Activated T-helper 17 cell treated with anti-CD3 and anti-CD28 coated beads, Interleukin-2, amount 50 U/mL, for 72 hours (primary cell): Measurements from ENCODE around the gene IDH3G. TPM values are rescaled to one million over a fixed set of nuclear protein-coding genes. Genes with fewer than 3 reads are reported as not detected.
"Not testable (repeated sequence)": the region's sequence is repeated elsewhere in the genome, so short reads cannot be mapped to it uniquely, and the experiment has no call there.

Experiments used
- ATAC-seq: fragments of 150-1000 bp; cut with Tn5 transposase; replicated peaks from 2 replicates; pipeline ENCODE4 v1.10.0; 2021; ENCODE audit warnings: mild to moderate bottlenecking, moderate library complexity
- H3K27ac Mint-ChIP-seq: one replicate; pipeline ENCODE4 v1.8.0; 2022; ENCODE audit warnings: mixed read lengths
- H3K27me3 Mint-ChIP-seq: one replicate; pipeline ENCODE4 v1.8.0; 2022; ENCODE audit warnings: mixed read lengths
- H3K36me3 Mint-ChIP-seq: one replicate; pipeline ENCODE4 v1.8.0; 2022; ENCODE audit warnings: low read depth, mild to moderate bottlenecking, mixed read lengths
- H3K4me1 Mint-ChIP-seq: one replicate; pipeline ENCODE4 v1.8.0; 2022; ENCODE audit warnings: mixed read lengths
- H3K4me3 Mint-ChIP-seq: one replicate; pipeline ENCODE4 v1.8.0; 2022; ENCODE audit warnings: mild to moderate bottlenecking, mixed read lengths
- H3K9me3 Mint-ChIP-seq: one replicate; pipeline ENCODE4 v1.8.0; 2022; ENCODE audit warnings: mixed read lengths
- total RNA-seq, 2 donors: library from RNA; stranded (reverse); gene quantifications; one replicate each; pipeline ENCODE4 v1.2.3, GENCODE V29; 2022

The IDH3G gene
- total RNA-seq, 2 donors from 2014 or later: 62.0 to 82.2 TPM

DNA sequence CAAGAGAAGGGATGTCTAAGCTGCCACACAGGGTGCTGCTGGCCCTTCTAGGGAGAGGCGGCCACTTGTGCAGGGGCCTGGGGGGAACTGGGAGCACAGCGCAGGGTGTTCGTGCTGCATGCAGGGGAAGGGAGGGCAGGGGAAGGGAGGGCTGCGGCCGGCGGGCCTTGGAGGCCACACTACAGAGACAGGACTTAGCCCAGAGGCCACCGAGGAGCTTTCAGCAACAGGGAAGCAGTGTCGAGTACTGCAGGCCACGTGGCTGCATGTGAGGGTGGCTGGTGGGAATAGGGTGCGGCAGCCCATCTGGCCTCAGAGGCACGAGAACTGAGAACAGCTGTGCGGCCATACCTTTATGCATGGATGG lies 49.1 kb downstream of the IDH3G start:
- H3K27ac Mint-ChIP-seq, H3K4me1 Mint-ChIP-seq, H3K27me3 Mint-ChIP-seq, H3K9me3 Mint-ChIP-seq, ATAC-seq, H3K36me3 Mint-ChIP-seq: not testable (repeated sequence)
- peak overlapping the region; percentile 27 for H3K4me3 Mint-ChIP-seq

GRCh38 chrX:153744210-153745066 lies 49.7 kb downstream of the IDH3G start:
- H3K4me1 Mint-ChIP-seq: peaks cover 4% of the 10 kb centered on the region
- no peaks in the 10 kb centered on the region for H3K27me3 Mint-ChIP-seq
- H3K4me3 Mint-ChIP-seq: peak overlapping the region; percentile 27
- H3K36me3 Mint-ChIP-seq: no peaks in the 10 kb centered on the region
- H3K27ac Mint-ChIP-seq: no peak overlapping the region
- no peaks in the 10 kb centered on the region for H3K9me3 Mint-ChIP-seq
- no peak for ATAC-seq

DNA sequence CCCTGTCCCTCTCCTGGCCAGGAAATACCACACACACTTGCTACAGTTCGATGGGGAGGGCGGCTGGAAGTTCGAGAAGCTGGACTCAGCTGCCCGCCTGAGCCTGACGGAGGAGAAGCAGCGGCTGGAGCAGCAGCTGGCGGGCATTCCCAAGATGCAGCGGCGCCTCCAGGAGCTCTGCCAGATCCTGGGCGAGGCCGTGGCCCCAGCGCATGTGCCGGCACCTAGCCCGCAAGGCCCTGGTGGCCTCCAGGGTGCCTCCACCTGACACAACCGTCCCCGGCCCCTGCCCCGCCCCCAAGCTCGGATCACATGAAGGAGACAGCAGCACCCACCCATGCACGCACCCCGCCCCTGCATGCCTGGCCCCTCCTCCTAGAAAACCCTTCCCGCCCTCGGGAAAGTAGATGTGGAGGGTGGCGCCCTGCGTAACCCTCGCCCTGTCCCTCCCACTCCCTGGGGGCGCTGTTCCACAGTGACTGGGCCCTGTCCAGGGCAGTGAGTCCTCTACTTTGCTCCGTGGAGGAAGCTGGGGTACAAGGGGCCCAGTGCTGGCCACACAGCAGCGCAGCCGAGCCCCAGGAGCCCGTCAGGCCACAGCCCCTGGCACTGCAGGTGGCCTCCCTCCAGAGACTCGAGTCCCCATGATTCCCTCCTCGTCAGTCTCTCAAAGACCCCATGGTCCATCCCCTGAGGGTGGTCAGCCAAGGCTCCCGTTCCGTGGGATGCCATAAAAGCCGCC lies 50.5 kb downstream of the IDH3G start:
- not testable (repeated sequence) for H3K27me3 Mint-ChIP-seq, H3K4me1 Mint-ChIP-seq, ATAC-seq, H3K36me3 Mint-ChIP-seq, H3K27ac Mint-ChIP-seq, H3K4me3 Mint-ChIP-seq, H3K9me3 Mint-ChIP-seq

GRCh38 chrX:153742796-153743467 lies 51.2 kb downstream of the IDH3G start:
- not testable (repeated sequence) for H3K9me3 Mint-ChIP-seq, H3K27me3 Mint-ChIP-seq, ATAC-seq, H3K36me3 Mint-ChIP-seq, H3K4me1 Mint-ChIP-seq, H3K4me3 Mint-ChIP-seq, H3K27ac Mint-ChIP-seq

GRCh38 chrX:153742111-153742510 lies 52.1 kb downstream of the IDH3G start:
- not testable (repeated sequence) for H3K27me3 Mint-ChIP-seq, H3K36me3 Mint-ChIP-seq, H3K9me3 Mint-ChIP-seq, H3K27ac Mint-ChIP-seq, H3K4me1 Mint-ChIP-seq, ATAC-seq
- peak overlapping the region; percentile 84 for H3K4me3 Mint-ChIP-seq

- Mint-ChIP-seq H3K9me3 (no peaks in the 10 kb centered on the region), H3K36me3 (no peaks in the 10 kb centered on the region), H3K4me3 (peak overlapping the region; percentile 84), H3K27ac (peak overlapping the region; percentile 72), H3K27me3 (no peaks in the 10 kb centered on the region), H3K4me1 (peaks cover 4% of the 10 kb centered on the region)
- ATAC-seq: no peak
Observed at GRCh38 chrX:153741446-153741845, 52.7 kb downstream of the IDH3G start.

GRCh38 chrX:153740631-153741222 lies 53.4 kb downstream of the IDH3G start:
- Mint-ChIP-seq H3K36me3 (no peaks in the 10 kb centered on the region), H3K9me3 (no peaks in the 10 kb centered on the region), H3K4me3 (peak overlapping the region; percentile 84), H3K27me3 (no peaks in the 10 kb centered on the region), H3K27ac (peak overlapping the region; percentile 79), H3K4me1 (peaks cover under 1% of the 10 kb centered on the region)
- peak; percentile 44 for ATAC-seq

- Mint-ChIP-seq H3K36me3 (no peaks in the 10 kb centered on the region), H3K27me3 (no peaks in the 10 kb centered on the region), H3K4me1 (peaks cover 8% of the 10 kb centered on the region), H3K27ac (peak overlapping the region; percentile 79), H3K9me3 (no peaks in the 10 kb centered on the region), H3K4me3 (peak overlapping the region; percentile 84)
- peak; percentile 87 for ATAC-seq
Observed at GRCh38 chrX:153739754-153740486, 54.3 kb downstream of the IDH3G start.

DNA sequence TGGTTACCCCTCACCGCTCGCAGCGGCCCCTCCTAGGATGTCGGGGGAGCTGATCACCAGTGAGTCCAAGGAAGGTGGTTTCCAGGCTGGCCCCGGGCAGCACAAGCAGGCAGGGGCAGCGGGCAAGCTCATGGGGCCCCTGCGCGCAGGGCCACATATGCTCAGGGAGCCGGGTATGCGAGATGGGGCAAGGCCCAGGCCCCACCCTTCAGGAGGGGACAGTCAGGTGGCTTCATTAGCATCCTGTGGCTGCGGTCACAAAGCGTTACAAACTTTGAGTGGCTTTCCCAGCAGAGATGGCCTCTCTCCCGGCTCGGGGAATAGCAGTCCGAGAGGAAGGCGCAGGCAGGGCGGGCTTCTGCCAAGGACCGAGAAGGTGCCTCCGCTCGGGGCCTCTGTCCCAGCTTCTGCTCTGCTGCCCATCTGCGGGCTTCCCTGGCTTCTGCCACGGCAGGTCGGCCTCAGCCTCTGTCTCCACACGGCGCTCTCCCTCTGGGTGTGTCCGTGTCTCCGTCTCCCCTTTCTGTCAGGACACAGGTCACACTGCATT lies 56.0 kb downstream of the IDH3G start:
- Mint-ChIP-seq H3K27ac (no peak overlapping the region), H3K4me3 (no peak overlapping the region), H3K27me3 (no peaks in the 10 kb centered on the region), H3K36me3 (no peaks in the 10 kb centered on the region), H3K9me3 (no peaks in the 10 kb centered on the region), H3K4me1 (peaks cover 12% of the 10 kb centered on the region)
- ATAC-seq: no peak

- no peaks in the 10 kb centered on the region for H3K27me3 Mint-ChIP-seq
- H3K4me1 Mint-ChIP-seq: peaks cover 12% of the 10 kb centered on the region
- H3K9me3 Mint-ChIP-seq: no peaks in the 10 kb centered on the region
- H3K27ac Mint-ChIP-seq: no peak overlapping the region
- ATAC-seq: no peak
- no peak overlapping the region for H3K4me3 Mint-ChIP-seq
- no peaks in the 10 kb centered on the region for H3K36me3 Mint-ChIP-seq
Observed at GRCh38 chrX:153736871-153737441, 57.2 kb downstream of the IDH3G start.

- no peak for ATAC-seq
- Mint-ChIP-seq H3K4me3 (no peak overlapping the region), H3K4me1 (peaks cover 20% of the 10 kb centered on the region), H3K36me3 (no peaks in the 10 kb centered on the region), H3K27ac (no peak overlapping the region), H3K27me3 (no peaks in the 10 kb centered on the region), H3K9me3 (no peaks in the 10 kb centered on the region)
Observed at GRCh38 chrX:153736071-153736820, 57.9 kb downstream of the IDH3G start.
